ENCODE results near the gene MIDN.

MIDN gene

GRCh38 chr19:1244693-1245451 is 3.5 kb upstream of the MIDN start:
- TF ChIP-seq GATA3 (IDR thresholded peaks at IDR 0.05; ENCODE audit: low read depth, low read length) (no peak), GATA2 (IDR thresholded peaks at IDR 0.05; ENCODE audit: low read depth, low read length) (no peak)

- no peak for TF ChIP-seq GATA3 (IDR thresholded peaks at IDR 0.05; ENCODE audit: low read depth, low read length)
- no peak for TF ChIP-seq GATA2 (IDR thresholded peaks at IDR 0.05; ENCODE audit: low read depth, low read length)
Observed at GRCh38 chr19:1245494-1246264, 2.7 kb upstream of the MIDN start.

GRCh38 chr19:1247748-1248138 is 640 bp upstream of the MIDN start:
- TF ChIP-seq GATA2 (IDR thresholded peaks at IDR 0.05; ENCODE audit: low read depth, low read length) (no peak), GATA3 (IDR thresholded peaks at IDR 0.05; ENCODE audit: low read depth, low read length) (no peak)

GRCh38 chr19:1248786-1249297 is 459 bp downstream of the MIDN start:
- TF ChIP-seq GATA2 (IDR thresholded peaks at IDR 0.05; ENCODE audit: low read depth, low read length) (no peak), GATA3 (IDR thresholded peaks at IDR 0.05; ENCODE audit: low read depth, low read length) (no peak)

- TF ChIP-seq GATA3 (IDR thresholded peaks at IDR 0.05; ENCODE audit: low read depth, low read length) = no peak
- no peak for TF ChIP-seq GATA2 (IDR thresholded peaks at IDR 0.05; ENCODE audit: low read depth, low read length)
Observed at GRCh38 chr19:1249298-1249989, 1.1 kb downstream of the MIDN start.

- no peak for TF ChIP-seq GATA2 (IDR thresholded peaks at IDR 0.05; ENCODE audit: low read depth, low read length)
- no peak for TF ChIP-seq GATA3 (IDR thresholded peaks at IDR 0.05; ENCODE audit: low read depth, low read length)
Observed at GRCh38 chr19:1249990-1250436, 1.6 kb downstream of the MIDN start.

GRCh38 chr19:1250437-1251260 is 2.3 kb downstream of the MIDN start:
- no peak for TF ChIP-seq GATA3 (IDR thresholded peaks at IDR 0.05; ENCODE audit: low read depth, low read length)
- no peak for TF ChIP-seq GATA2 (IDR thresholded peaks at IDR 0.05; ENCODE audit: low read depth, low read length)

GRCh38 chr19:1251330-1252220 is 3.2 kb downstream of the MIDN start:
- TF ChIP-seq GATA3 (IDR thresholded peaks at IDR 0.05; ENCODE audit: low read depth, low read length) (no peak), GATA2 (IDR thresholded peaks at IDR 0.05; ENCODE audit: low read depth, low read length) (no peak)

GRCh38 chr19:1252221-1252820 is 3.9 kb downstream of the MIDN start:
- TF ChIP-seq GATA3 (IDR thresholded peaks at IDR 0.05; ENCODE audit: low read depth, low read length) (no peak), GATA2 (IDR thresholded peaks at IDR 0.05; ENCODE audit: low read depth, low read length) (no peak)

- TF ChIP-seq GATA3 (IDR thresholded peaks at IDR 0.05; ENCODE audit: low read depth, low read length) (no peak), GATA2 (IDR thresholded peaks at IDR 0.05; ENCODE audit: low read depth, low read length) (no peak)
Observed at GRCh38 chr19:1252821-1253513, 4.6 kb downstream of the MIDN start.

GRCh38 chr19:1253514-1254080 is 5.2 kb downstream of the MIDN start:
- TF ChIP-seq GATA3 (IDR thresholded peaks at IDR 0.05; ENCODE audit: low read depth, low read length) (no peak), GATA2 (IDR thresholded peaks at IDR 0.05; ENCODE audit: low read depth, low read length) (no peak)

All from SH-SY5Y (cell line).